Lower lobe of right lung (tissue), 2 donors: ENCODE results near the gene MOGAT3. TPM values are rescaled to one million over a fixed set of nuclear protein-coding genes. Genes with fewer than 3 reads are reported as not detected.
"Not testable (repeated sequence)": the region's sequence is repeated elsewhere in the genome, so short reads cannot be mapped to it uniquely, and the experiment has no call there.

Source experiments
- ATAC-seq, 2 donors: fragments of 200-7000 bp; cut with Tn5 transposase; one replicate each; pipeline ENCODE4 v1.9.1; 2020 to 2022; ENCODE audit warnings: mild to moderate bottlenecking in 2 of 2, moderate library complexity in 2 of 2
- DNase-seq: peaks from one replicate; pipeline ENCODE4 v3.0.0-alpha.2; 2020
- H3K27ac ChIP-seq: fragments of 200-600 bp; one replicate; pipeline ENCODE4 v1.8.0; 2022
- H3K27me3 ChIP-seq: fragments of 200-600 bp; one replicate; pipeline ENCODE4 v1.8.0; 2022; ENCODE audit warnings: low read depth
- H3K36me3 ChIP-seq: fragments of 200-600 bp; one replicate; pipeline ENCODE4 v1.8.0; 2022; ENCODE audit warnings: mild to moderate bottlenecking
- H3K4me1 ChIP-seq: fragments of 200-600 bp; one replicate; pipeline ENCODE4 v1.8.0; 2022
- H3K4me3 ChIP-seq: fragments of 200-600 bp; one replicate; pipeline ENCODE4 v1.8.0; 2022; ENCODE audit warnings: mild to moderate bottlenecking
- H3K9me3 ChIP-seq: fragments of 200-600 bp; one replicate; pipeline ENCODE4 v1.8.0; 2022
- intact Hi-C: fragments of 100-400 bp; cut with DNase I; formaldehyde crosslinking; loops from one replicate; pipeline ENCODE4 v1.11.0; 2022
- total RNA-seq: library from RNA; stranded (reverse); fragmentation: NEBNext Ultra II Directional; extraction: Animal tissue kit (Norgen Biotek cat#: 25700); gene quantifications from one replicate; pipeline ENCODE4 v1.2.1, GENCODE V29; 2021
- TF ChIP-seq, protein P1 (sequence below): fragments of 200-600 bp; IDR thresholded peaks from one replicate; pipeline ENCODE4 v1.8.0; 2022; ENCODE audit warnings: antibody characterized with exemption, mild to moderate bottlenecking
- donor health status: DM: no; HTN: yes; CAD: no; lungs with severe emphysema.

MOGAT3 gene
- total RNA-seq, 1 donor from 2014 or later = not detected

DNA sequence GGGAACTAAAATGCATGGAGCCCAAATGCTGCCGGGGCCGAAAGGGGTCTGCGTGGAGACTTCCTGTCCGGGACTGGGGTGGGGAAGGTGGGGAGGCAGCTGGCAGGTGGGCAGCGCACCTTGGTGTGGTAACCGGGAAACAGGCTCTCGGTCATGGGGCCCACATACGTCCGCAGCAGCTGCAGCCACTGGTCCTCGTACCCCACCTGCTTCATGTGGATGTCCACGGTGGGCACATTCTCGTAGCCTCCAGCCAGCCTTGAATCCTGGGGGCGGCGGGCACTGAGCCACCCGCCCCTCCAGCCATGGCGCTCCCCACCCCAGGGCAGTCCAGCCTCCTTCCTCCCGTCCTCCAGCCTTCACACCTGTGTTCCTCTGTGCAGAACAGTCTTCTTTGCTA, 6.6 kb upstream of the MOGAT3 start:
- TF ChIP-seq, protein P1, sequence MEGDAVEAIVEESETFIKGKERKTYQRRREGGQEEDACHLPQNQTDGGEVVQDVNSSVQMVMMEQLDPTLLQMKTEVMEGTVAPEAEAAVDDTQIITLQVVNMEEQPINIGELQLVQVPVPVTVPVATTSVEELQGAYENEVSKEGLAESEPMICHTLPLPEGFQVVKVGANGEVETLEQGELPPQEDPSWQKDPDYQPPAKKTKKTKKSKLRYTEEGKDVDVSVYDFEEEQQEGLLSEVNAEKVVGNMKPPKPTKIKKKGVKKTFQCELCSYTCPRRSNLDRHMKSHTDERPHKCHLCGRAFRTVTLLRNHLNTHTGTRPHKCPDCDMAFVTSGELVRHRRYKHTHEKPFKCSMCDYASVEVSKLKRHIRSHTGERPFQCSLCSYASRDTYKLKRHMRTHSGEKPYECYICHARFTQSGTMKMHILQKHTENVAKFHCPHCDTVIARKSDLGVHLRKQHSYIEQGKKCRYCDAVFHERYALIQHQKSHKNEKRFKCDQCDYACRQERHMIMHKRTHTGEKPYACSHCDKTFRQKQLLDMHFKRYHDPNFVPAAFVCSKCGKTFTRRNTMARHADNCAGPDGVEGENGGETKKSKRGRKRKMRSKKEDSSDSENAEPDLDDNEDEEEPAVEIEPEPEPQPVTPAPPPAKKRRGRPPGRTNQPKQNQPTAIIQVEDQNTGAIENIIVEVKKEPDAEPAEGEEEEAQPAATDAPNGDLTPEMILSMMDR = no peak
- Histone ChIP-seq H3K36me3 (peaks cover 62% of the 10 kb centered on the region), H3K27ac (no peak overlapping the region), H3K4me3 (no peak overlapping the region), H3K4me1 (no peaks in the 10 kb centered on the region), H3K27me3 (peaks cover 12% of the 10 kb centered on the region), H3K9me3 (no peaks in the 10 kb centered on the region)
- ATAC-seq (no peak), DNase-seq (no peak)
- intact Hi-C loops = no loop called here

GRCh38 chr7:101206665-101207042, 5.8 kb upstream of the MOGAT3 start:
- TF ChIP-seq, protein P1 = no peak
- H3K27ac ChIP-seq = no peak overlapping the region
- H3K9me3 ChIP-seq = no peaks in the 10 kb centered on the region
- H3K4me1 ChIP-seq = peaks cover 8% of the 10 kb centered on the region
- ATAC-seq = no peak
- no peak for DNase-seq
- H3K36me3 ChIP-seq = peaks cover 54% of the 10 kb centered on the region
- intact Hi-C loops = no loop called here
- no peak overlapping the region for H3K4me3 ChIP-seq
- H3K27me3 ChIP-seq = peaks cover 20% of the 10 kb centered on the region

DNA sequence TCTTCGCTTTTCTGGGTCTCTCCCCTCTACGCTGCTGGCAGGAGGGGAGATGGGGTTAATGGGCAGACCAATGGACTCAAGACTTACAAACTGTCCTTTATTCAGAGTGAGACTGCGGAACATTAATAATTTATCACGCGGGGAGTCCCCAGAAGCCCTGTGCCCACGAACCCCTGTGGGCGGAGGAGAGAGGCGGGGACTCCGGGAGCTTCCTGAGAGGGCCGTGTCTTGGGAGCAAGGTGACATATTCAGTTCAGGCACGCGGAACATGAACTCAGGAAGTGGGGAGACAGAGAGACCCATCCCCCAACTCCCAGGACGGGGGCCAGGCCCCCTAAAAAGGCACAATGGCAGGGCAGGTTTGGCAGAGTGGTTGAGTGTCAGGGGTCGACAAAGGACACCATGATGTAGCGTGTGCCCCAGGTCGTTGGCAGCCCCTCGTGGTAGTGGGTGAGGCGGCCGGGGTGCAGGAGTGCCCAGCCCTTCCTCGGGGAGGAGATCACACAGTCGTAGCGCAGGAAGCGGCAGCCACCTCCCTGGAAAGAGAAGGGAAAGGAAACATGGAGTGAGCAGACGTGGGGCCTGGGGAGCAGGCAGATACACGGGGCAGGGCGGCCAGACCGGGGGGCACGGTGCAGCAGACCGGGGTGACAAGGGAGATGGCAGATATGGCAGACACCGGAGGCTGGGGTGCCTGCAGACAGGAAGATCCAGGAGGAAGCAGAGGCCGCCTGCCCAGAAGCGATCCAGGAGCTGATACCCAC, 5.2 kb upstream of the MOGAT3 start:
- no peak for DNase-seq
- H3K36me3 ChIP-seq = peaks cover 49% of the 10 kb centered on the region
- no peaks in the 10 kb centered on the region for H3K9me3 ChIP-seq
- H3K27me3 ChIP-seq = peaks cover 26% of the 10 kb centered on the region
- H3K4me3 ChIP-seq = no peak overlapping the region
- peaks cover 10% of the 10 kb centered on the region for H3K4me1 ChIP-seq
- ATAC-seq = no peak
- intact Hi-C loops = no loop called here
- TF ChIP-seq, protein P1 = no peak
- H3K27ac ChIP-seq = no peak overlapping the region

- ATAC-seq, H3K4me3 ChIP-seq, DNase-seq, intact Hi-C loops, H3K27ac ChIP-seq, H3K9me3 ChIP-seq: not testable (repeated sequence)
- Histone ChIP-seq H3K36me3 (peaks cover 28% of the 10 kb centered on the region), H3K27me3 (peaks cover 44% of the 10 kb centered on the region), H3K4me1 (peaks cover 10% of the 10 kb centered on the region)
Measured at GRCh38 chr7:101203740-101204738, 3.2 kb upstream of the MOGAT3 start.

DNA sequence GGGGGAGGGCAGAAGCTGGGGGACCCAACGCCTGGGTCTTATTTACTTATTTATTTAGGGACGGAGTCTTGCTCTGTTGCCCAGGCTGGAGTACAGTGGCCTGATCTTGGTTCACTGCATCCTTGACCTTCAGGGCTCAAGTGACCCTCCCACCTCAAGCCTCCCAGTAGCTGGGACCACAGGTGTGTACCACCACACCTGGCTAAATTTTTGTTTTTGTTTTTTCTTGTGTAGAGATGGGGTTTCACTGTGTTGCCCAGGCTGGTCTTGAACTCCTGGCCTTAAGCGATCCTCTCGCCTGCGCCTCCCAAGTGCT, 1.7 kb upstream of the MOGAT3 start:
- H3K27ac ChIP-seq = no peak overlapping the region
- H3K4me1 ChIP-seq = peaks cover 10% of the 10 kb centered on the region
- peaks cover 18% of the 10 kb centered on the region for H3K36me3 ChIP-seq
- no peak overlapping the region for H3K4me3 ChIP-seq
- TF ChIP-seq, protein P1 = no peak
- H3K27me3 ChIP-seq = peaks cover 57% of the 10 kb centered on the region
- intact Hi-C loops = no loop called here
- no peak for ATAC-seq
- H3K9me3 ChIP-seq = no peaks in the 10 kb centered on the region
- DNase-seq = no peak
